Germinal center (tissue), 1 donor: ENCODE measurements around the gene GPC6.
"Not testable (repeated sequence)": the region's sequence is repeated elsewhere in the genome, so short reads cannot be mapped to it uniquely, and the experiment has no call there.

Experiments
- DNase-seq: peaks from one replicate; pipeline ENCODE4 v3.0.0; 2012; ENCODE audit warnings: mixed read lengths, low spot score

GPC6 gene

GRCh38 chr13:94172416-94172815 lies 945.8 kb downstream of the GPC6 start:
- no peak for DNase-seq

GRCh38 chr13:94173312-94173854 lies 946.8 kb downstream of the GPC6 start:
- DNase-seq, result no peak

GRCh38 chr13:94174009-94174408 lies 947.4 kb downstream of the GPC6 start:
- no peak for DNase-seq

- no peak for DNase-seq
Observed at GRCh38 chr13:94175076-94175475, 948.5 kb downstream of the GPC6 start.

GRCh38 chr13:94176561-94176960 lies 950.0 kb downstream of the GPC6 start:
- no peak for DNase-seq

GRCh38 chr13:94177041-94177440 lies 950.4 kb downstream of the GPC6 start:
- DNase-seq, result no peak

- no peak for DNase-seq
Observed at GRCh38 chr13:94178625-94179244, 952.1 kb downstream of the GPC6 start.

- DNase-seq, result no peak
Observed at GRCh38 chr13:94181461-94182107, 955.0 kb downstream of the GPC6 start.

GRCh38 chr13:94182185-94182761 lies 955.7 kb downstream of the GPC6 start:
- DNase-seq, result no peak

GRCh38 chr13:94186470-94186869 lies 959.9 kb downstream of the GPC6 start:
- no peak for DNase-seq

- no peak for DNase-seq
Observed at GRCh38 chr13:94188201-94188854, 961.7 kb downstream of the GPC6 start.

GRCh38 chr13:94192431-94192975 lies 965.9 kb downstream of the GPC6 start:
- no peak for DNase-seq

GRCh38 chr13:94195715-94196114 lies 969.1 kb downstream of the GPC6 start:
- no peak for DNase-seq

GRCh38 chr13:94196413-94196812 lies 969.8 kb downstream of the GPC6 start:
- no peak for DNase-seq

- no peak for DNase-seq
Observed at GRCh38 chr13:94198681-94199080, 972.1 kb downstream of the GPC6 start.

- no peak for DNase-seq
Observed at GRCh38 chr13:94199135-94199534, 972.5 kb downstream of the GPC6 start.

GRCh38 chr13:94201022-94201421 lies 974.4 kb downstream of the GPC6 start:
- no peak for DNase-seq

GRCh38 chr13:94204163-94204562 lies 977.6 kb downstream of the GPC6 start:
- DNase-seq, result no peak

- no peak for DNase-seq
Observed at GRCh38 chr13:94204946-94205345, 978.3 kb downstream of the GPC6 start.

GRCh38 chr13:94205896-94206295 lies 979.3 kb downstream of the GPC6 start:
- DNase-seq, result no peak

GRCh38 chr13:94209117-94209516 lies 982.5 kb downstream of the GPC6 start:
- no peak for DNase-seq

- DNase-seq, result not testable (repeated sequence)
Observed at GRCh38 chr13:94209913-94210312, 983.3 kb downstream of the GPC6 start.

GRCh38 chr13:94210816-94211215 lies 984.2 kb downstream of the GPC6 start:
- no peak for DNase-seq
